ENCODE results near the gene LNPEP.

LNPEP gene

GRCh38 chr5:96968074-96968473 lies 32.2 kb downstream of the LNPEP start:
- no peak for DNase-seq (ENCODE audit: low read depth)
- TF ChIP-seq CTCF (IDR thresholded peaks at IDR 0.05; ENCODE audit: control insufficient read depth, extremely low read depth, insufficient read depth): no peak
- no peak overlapping the region for H3K4me3 ChIP-seq (ENCODE audit: low read depth, low read length)

GRCh38 chr5:96968614-96969013 lies 32.7 kb downstream of the LNPEP start:
- no peak for TF ChIP-seq CTCF (IDR thresholded peaks at IDR 0.05; ENCODE audit: control insufficient read depth, extremely low read depth, insufficient read depth)
- no peak overlapping the region for H3K4me3 ChIP-seq (ENCODE audit: low read depth, low read length)
- DNase-seq (ENCODE audit: low read depth): no peak

- H3K4me3 ChIP-seq (ENCODE audit: low read depth, low read length): no peak overlapping the region
- DNase-seq (ENCODE audit: low read depth): no peak
- TF ChIP-seq CTCF (IDR thresholded peaks at IDR 0.05; ENCODE audit: control insufficient read depth, extremely low read depth, insufficient read depth): no peak
Observed at GRCh38 chr5:96969366-96969765, 33.5 kb downstream of the LNPEP start.

- no peak for TF ChIP-seq CTCF (IDR thresholded peaks at IDR 0.05; ENCODE audit: control insufficient read depth, extremely low read depth, insufficient read depth)
- H3K4me3 ChIP-seq (ENCODE audit: low read depth, low read length): no peak overlapping the region
- DNase-seq (ENCODE audit: low read depth): no peak
Observed at GRCh38 chr5:96972599-96973334, 36.9 kb downstream of the LNPEP start.

- no peak for TF ChIP-seq CTCF (IDR thresholded peaks at IDR 0.05; ENCODE audit: control insufficient read depth, extremely low read depth, insufficient read depth)
- no peak overlapping the region for H3K4me3 ChIP-seq (ENCODE audit: low read depth, low read length)
- DNase-seq (ENCODE audit: low read depth): no peak
Observed at GRCh38 chr5:96973532-96974401, 37.9 kb downstream of the LNPEP start.

- no peak for TF ChIP-seq CTCF (IDR thresholded peaks at IDR 0.05; ENCODE audit: control insufficient read depth, extremely low read depth, insufficient read depth)
- H3K4me3 ChIP-seq (ENCODE audit: low read depth, low read length): no peak overlapping the region
- DNase-seq (ENCODE audit: low read depth): no peak
Observed at GRCh38 chr5:96975656-96976055, 39.8 kb downstream of the LNPEP start.

Data from LNCaP clone FGC (cell line).